Measurements from ENCODE around the gene CHRND. TPM values are rescaled to one million over a fixed set of nuclear protein-coding genes. Genes with fewer than 3 reads are reported as not detected.

Gene CHRND
- total RNA-seq, 1 donor from 2014 or later: not detected

- no peak for DNase-seq (ENCODE audit: low spot score)
- TF ChIP-seq CTCF (IDR thresholded peaks at IDR 0.05; ENCODE audit: unreplicated experiment): no peak
- Mint-ChIP-seq H3K27me3 (ENCODE audit: unreplicated experiment) (peaks cover 15% of the 10 kb centered on the region), H3K9me3 (ENCODE audit: unreplicated experiment) (no peaks in the 10 kb centered on the region), H3K36me3 (ENCODE audit: low read depth, unreplicated experiment) (no peaks in the 10 kb centered on the region), H3K4me3 (ENCODE audit: unreplicated experiment) (no peak overlapping the region), H3K27ac (ENCODE audit: unreplicated experiment) (no peak overlapping the region), H3K4me1 (ENCODE audit: unreplicated experiment) (peaks cover 4% of the 10 kb centered on the region)
Measured at GRCh38 chr2:232483311-232483922, 42.5 kb upstream of the CHRND start.

- no peak overlapping the region for H3K4me3 Mint-ChIP-seq (ENCODE audit: unreplicated experiment)
- no peaks in the 10 kb centered on the region for H3K36me3 Mint-ChIP-seq (ENCODE audit: low read depth, unreplicated experiment)
- H3K27ac Mint-ChIP-seq (ENCODE audit: unreplicated experiment): no peak overlapping the region
- H3K9me3 Mint-ChIP-seq (ENCODE audit: unreplicated experiment): no peaks in the 10 kb centered on the region
- H3K27me3 Mint-ChIP-seq (ENCODE audit: unreplicated experiment): peaks cover 22% of the 10 kb centered on the region
- no peak for TF ChIP-seq CTCF (IDR thresholded peaks at IDR 0.05; ENCODE audit: unreplicated experiment)
- DNase-seq (ENCODE audit: low spot score): no peak
- H3K4me1 Mint-ChIP-seq (ENCODE audit: unreplicated experiment): peaks cover 4% of the 10 kb centered on the region
Measured at GRCh38 chr2:232483923-232484627, 41.9 kb upstream of the CHRND start.

GRCh38 chr2:232484628-232485347, 41.2 kb upstream of the CHRND start:
- DNase-seq (ENCODE audit: low spot score): no peak
- Mint-ChIP-seq H3K36me3 (ENCODE audit: low read depth, unreplicated experiment) (no peaks in the 10 kb centered on the region), H3K27ac (ENCODE audit: unreplicated experiment) (no peak overlapping the region), H3K9me3 (ENCODE audit: unreplicated experiment) (no peaks in the 10 kb centered on the region), H3K27me3 (ENCODE audit: unreplicated experiment) (peaks cover 22% of the 10 kb centered on the region), H3K4me3 (ENCODE audit: unreplicated experiment) (no peak overlapping the region), H3K4me1 (ENCODE audit: unreplicated experiment) (peaks cover 4% of the 10 kb centered on the region)
- TF ChIP-seq CTCF (IDR thresholded peaks at IDR 0.05; ENCODE audit: unreplicated experiment): no peak

GRCh38 chr2:232485348-232485756, 40.6 kb upstream of the CHRND start:
- no peak for TF ChIP-seq CTCF (IDR thresholded peaks at IDR 0.05; ENCODE audit: unreplicated experiment)
- Mint-ChIP-seq H3K9me3 (ENCODE audit: unreplicated experiment) (no peaks in the 10 kb centered on the region), H3K4me3 (ENCODE audit: unreplicated experiment) (peak overlapping the region; percentile 37), H3K27me3 (ENCODE audit: unreplicated experiment) (peaks cover 22% of the 10 kb centered on the region), H3K27ac (ENCODE audit: unreplicated experiment) (no peak overlapping the region), H3K36me3 (ENCODE audit: low read depth, unreplicated experiment) (no peaks in the 10 kb centered on the region), H3K4me1 (ENCODE audit: unreplicated experiment) (peaks cover 4% of the 10 kb centered on the region)
- DNase-seq (ENCODE audit: low spot score): no peak

Measured in endothelial cell (in vitro differentiated cells).